LNCaP clone FGC (cell line): ENCODE results near the gene MACROD1.

Experiments
- DNase-seq: peaks from one replicate; pipeline ENCODE4 v3.0.0-alpha.2; 2011; ENCODE audit warnings: low read depth
- H3K4me3 ChIP-seq: 2 replicates; pipeline ENCODE4 v1.5.1; 2011; ENCODE audit warnings: mild to moderate bottlenecking, low read depth, low read length, control low read depth
- CTCF ChIP-seq: IDR thresholded peaks from 2 replicates; pipeline ENCODE4 v1.5.1; 2012; ENCODE audit warnings: mild to moderate bottlenecking; ENCODE audit not compliant: control insufficient read depth, insufficient read depth; ENCODE audit errors: extremely low read depth

MACROD1 gene

GRCh38 chr11:64089915-64090805 lies 75.8 kb downstream of the MACROD1 start:
- DNase-seq, result no peak
- TF ChIP-seq CTCF, result no peak
- no peak overlapping the region for H3K4me3 ChIP-seq

GRCh38 chr11:64089493-64089892 lies 76.4 kb downstream of the MACROD1 start:
- H3K4me3 ChIP-seq, result no peak overlapping the region

GRCh38 chr11:64089027-64089360 lies 76.9 kb downstream of the MACROD1 start:
- H3K4me3 ChIP-seq, result no peak overlapping the region
- no peak for DNase-seq
- TF ChIP-seq CTCF, result no peak

More at GRCh38 chr11:64089493-64089892, 76.4 kb downstream of the MACROD1 start:
- no peak for TF ChIP-seq CTCF
- no peak for DNase-seq

GRCh38 chr11:64088162-64089026 lies 77.5 kb downstream of the MACROD1 start:
- DNase-seq, result no peak

GRCh38 chr11:64086258-64087123 lies 79.4 kb downstream of the MACROD1 start:
- no peak for TF ChIP-seq CTCF
- no peak overlapping the region for H3K4me3 ChIP-seq
- DNase-seq, result no peak

More at GRCh38 chr11:64088162-64089026, 77.5 kb downstream of the MACROD1 start:
- TF ChIP-seq CTCF, result peak; percentile 55
- no peak overlapping the region for H3K4me3 ChIP-seq

- no peak for DNase-seq
- no peak overlapping the region for H3K4me3 ChIP-seq
- no peak for TF ChIP-seq CTCF
These were observed 80.0 kb downstream of the MACROD1 start for GRCh38 chr11:64085906-64086257.
